Glutamatergic neuron (in vitro differentiated cells): ENCODE data around the gene NEDD9. TPM values are rescaled to one million over a fixed set of nuclear protein-coding genes. Genes with fewer than 3 reads are reported as not detected.
A peak's percentile ranks its signal among the peaks of the same experiment; 100 is the strongest.

Experiments
- DNase-seq: peaks from one replicate; pipeline ENCODE4 v3.0.0; 2022
- H3K27ac Mint-ChIP-seq: one replicate; pipeline ENCODE4 v1.8.0; 2020; ENCODE audit warnings: mild to moderate bottlenecking, mixed read lengths, inconsistent platforms; ENCODE audit not compliant: unreplicated experiment
- H3K27me3 Mint-ChIP-seq: one replicate; pipeline ENCODE4 v1.8.0; 2020; ENCODE audit warnings: mild to moderate bottlenecking, moderate library complexity, mixed read lengths, inconsistent platforms; ENCODE audit not compliant: unreplicated experiment
- H3K36me3 Mint-ChIP-seq: one replicate; pipeline ENCODE4 v1.8.0; 2020; ENCODE audit warnings: mild to moderate bottlenecking, mixed read lengths, inconsistent platforms; ENCODE audit not compliant: unreplicated experiment
- H3K4me1 Mint-ChIP-seq: one replicate; pipeline ENCODE4 v1.8.0; 2020; ENCODE audit warnings: mild to moderate bottlenecking, low read depth, mixed read lengths, inconsistent platforms; ENCODE audit not compliant: unreplicated experiment
- H3K4me3 Mint-ChIP-seq: one replicate; pipeline ENCODE4 v1.8.0; 2020; ENCODE audit warnings: mild to moderate bottlenecking, mixed read lengths, inconsistent platforms; ENCODE audit not compliant: unreplicated experiment
- H3K9me3 Mint-ChIP-seq: one replicate; pipeline ENCODE4 v1.8.0; 2020; ENCODE audit warnings: mild to moderate bottlenecking, moderate library complexity, mixed read lengths, inconsistent platforms; ENCODE audit not compliant: unreplicated experiment
- CTCF ChIP-seq: fragments of 200-600 bp; sonication (generic); IDR thresholded peaks from one replicate; pipeline ENCODE4 v1.5.0; 2021; ENCODE audit not compliant: partially characterized antibody, unreplicated experiment
- total RNA-seq: library from RNA; stranded (reverse); fragmentation: NEBNext Ultra II Directional; extraction: Animal tissue kit (Norgen Biotek cat#: 25700); gene quantifications from one replicate; pipeline ENCODE4 v1.2.1, GENCODE V29; 2021; ENCODE audit not compliant: unreplicated experiment

Gene NEDD9
- total RNA-seq, 1 donor from 2014 or later = 0.71 TPM

- no peak for TF ChIP-seq CTCF
- Mint-ChIP-seq H3K9me3 (no peaks in the 10 kb centered on the region), H3K4me3 (no peak overlapping the region), H3K27me3 (peaks cover 2% of the 10 kb centered on the region), H3K36me3 (no peaks in the 10 kb centered on the region), H3K27ac (no peak overlapping the region), H3K4me1 (no peaks in the 10 kb centered on the region)
- no peak for DNase-seq
Measured at GRCh38 chr6:11245381-11246256, 13.2 kb upstream of the NEDD9 start.

- no peak overlapping the region for H3K27ac Mint-ChIP-seq
- no peak overlapping the region for H3K4me3 Mint-ChIP-seq
- peaks cover 2% of the 10 kb centered on the region for H3K27me3 Mint-ChIP-seq
- no peaks in the 10 kb centered on the region for H3K36me3 Mint-ChIP-seq
- H3K4me1 Mint-ChIP-seq = no peaks in the 10 kb centered on the region
- H3K9me3 Mint-ChIP-seq = no peaks in the 10 kb centered on the region
- DNase-seq = no peak
- no peak for TF ChIP-seq CTCF
Measured at GRCh38 chr6:11244387-11245126, 12.1 kb upstream of the NEDD9 start.

- Mint-ChIP-seq H3K4me3 (no peak overlapping the region), H3K9me3 (no peaks in the 10 kb centered on the region), H3K36me3 (no peaks in the 10 kb centered on the region), H3K27me3 (peaks cover 2% of the 10 kb centered on the region), H3K27ac (no peak overlapping the region), H3K4me1 (no peaks in the 10 kb centered on the region)
- no peak for TF ChIP-seq CTCF
- DNase-seq = no peak
Measured at GRCh38 chr6:11243861-11244260, 11.4 kb upstream of the NEDD9 start.

- Mint-ChIP-seq H3K36me3 (no peaks in the 10 kb centered on the region), H3K9me3 (no peaks in the 10 kb centered on the region), H3K4me3 (no peak overlapping the region), H3K27ac (no peak overlapping the region), H3K4me1 (no peaks in the 10 kb centered on the region), H3K27me3 (peaks cover 2% of the 10 kb centered on the region)
- no peak for TF ChIP-seq CTCF
- no peak for DNase-seq
Measured at GRCh38 chr6:11242711-11243110, 10.2 kb upstream of the NEDD9 start.

GRCh38 chr6:11241793-11242201 lies 9.3 kb upstream of the NEDD9 start:
- H3K27me3 Mint-ChIP-seq = peaks cover 2% of the 10 kb centered on the region
- H3K27ac Mint-ChIP-seq = no peak overlapping the region
- no peaks in the 10 kb centered on the region for H3K9me3 Mint-ChIP-seq
- DNase-seq = peak; percentile 52
- H3K4me1 Mint-ChIP-seq = no peaks in the 10 kb centered on the region
- H3K4me3 Mint-ChIP-seq = no peak overlapping the region
- TF ChIP-seq CTCF = no peak
- H3K36me3 Mint-ChIP-seq = no peaks in the 10 kb centered on the region
